CD4-positive, alpha-beta T cell (primary cell): ENCODE measurements around the gene ERC2. TPM values are rescaled to one million over a fixed set of nuclear protein-coding genes. Genes with fewer than 3 reads are reported as not detected.

Source experiments
- ATAC-seq: fragments of 200-7000 bp; cut with Tn5 transposase; one replicate; pipeline ENCODE4 v1.10.0; 2022; ENCODE audit warnings: mild to moderate bottlenecking; ENCODE audit not compliant: poor library complexity
- CTCF ChIA-PET: fragments of 350-600 bp; sonication (Branson Sonifier 250); formaldehyde crosslinking; loops from one replicate; lab custom pipeline; 2021; ENCODE audit warnings: antibody characterized with exemption, inconsistent platforms; lab: Charles Lee
- POLR2A ChIA-PET: fragments of 350-600 bp; sonication (Branson Sonifier 250); formaldehyde crosslinking; loops from one replicate; lab custom pipeline; 2021; ENCODE audit warnings: antibody characterized with exemption, inconsistent platforms; lab: Charles Lee
- DNase-seq, 14 experiments: peaks; one replicate each; pipeline ENCODE4 v3.0.0-alpha.2; 2013 to 2020; ENCODE audit warnings: mixed read lengths in 2 of 14
- H3K27ac ChIP-seq, 2 donors: one replicate each; pipeline versions ENCODE4 v1.5.1 to v1.7.0; 2013; ENCODE audit warnings: low read length in 2 of 2, low read depth in 1 of 2, mild to moderate bottlenecking in 1 of 2
- H3K27me3 ChIP-seq, 2 experiments: 1 replicate in 1 of 2; 2 replicates in 1 of 2; pipeline versions ENCODE4 v1.6.1 to v1.7.0; 2013; ENCODE audit warnings: low read length in 2 of 2, control low read depth in 1 of 2, mild to moderate bottlenecking in 1 of 2, moderate library complexity in 1 of 2; ENCODE audit not compliant: insufficient read depth in 2 of 2, control insufficient read depth in 1 of 2
- H3K36me3 ChIP-seq: one replicate; pipeline ENCODE4 v1.6.1; 2013; ENCODE audit warnings: low read length, control low read depth; ENCODE audit not compliant: insufficient read depth
- H3K4me1 ChIP-seq: one replicate; pipeline ENCODE4 v1.6.1; 2013; ENCODE audit warnings: low read length, control low read depth; ENCODE audit not compliant: insufficient read depth
- H3K4me3 ChIP-seq: one replicate; pipeline ENCODE4 v1.5.1; 2013; ENCODE audit warnings: mild to moderate bottlenecking, low read length, moderate library complexity
- H3K9me3 ChIP-seq, 2 experiments: 1 replicate in 1 of 2; 2 replicates in 1 of 2; pipeline versions ENCODE4 v1.6.1 to v1.7.0; 2013; ENCODE audit warnings: low read length in 2 of 2, mild to moderate bottlenecking in 2 of 2, control low read depth in 1 of 2, moderate library complexity in 1 of 2; ENCODE audit not compliant: control insufficient read depth in 1 of 2, insufficient read depth in 1 of 2
- H3K27ac Mint-ChIP-seq: one replicate; pipeline ENCODE4 v1.8.0; 2020; ENCODE audit warnings: mixed read lengths
- H3K27me3 Mint-ChIP-seq: one replicate; pipeline ENCODE4 v1.8.0; 2021; ENCODE audit warnings: mixed read lengths
- H3K36me3 Mint-ChIP-seq: one replicate; pipeline ENCODE4 v1.8.0; 2021; ENCODE audit warnings: low read depth, mixed read lengths
- H3K4me1 Mint-ChIP-seq: one replicate; pipeline ENCODE4 v1.8.0; 2021; ENCODE audit warnings: low read depth, mixed read lengths
- H3K4me3 Mint-ChIP-seq: one replicate; pipeline ENCODE4 v1.8.0; 2020; ENCODE audit warnings: mild to moderate bottlenecking, mixed read lengths
- H3K9me3 Mint-ChIP-seq: one replicate; pipeline ENCODE4 v1.8.0; 2020; ENCODE audit warnings: mixed read lengths
- CTCF ChIP-seq: fragments of 200-600 bp; IDR thresholded peaks from one replicate; pipeline ENCODE4 v1.8.0; 2022; ENCODE audit warnings: antibody characterized with exemption, mild to moderate bottlenecking
- intact Hi-C, 2 experiments: fragments of 100-400 bp; cut with DNase I in 1 of 2; cut with micrococcal nuclease in 1 of 2; formaldehyde crosslinking; loops; one replicate each; pipeline versions ENCODE4 v1.15.1 to v1.9.0; 2023 to 2025; cut with DNase I, micrococcal nuclease
- total RNA-seq, 174 experiments: library from RNA in 2 of 174; stranded (reverse) in 2 of 174; gene quantifications; one replicate each; pipeline ENCODE4 v1.2.3 and lab custom pipeline; 2021 to 2026

ERC2 gene
- total RNA-seq, 2 experiments from 2014 or later, result not detected

- POLR2A ChIA-PET, result no interaction called here
- Histone ChIP-seq H3K4me3 (no peak overlapping the region), H3K4me1 (no peaks in the 10 kb centered on the region), H3K27ac (no peak overlapping the region), H3K36me3 (no peaks in the 10 kb centered on the region), H3K27me3 (no peaks in the 10 kb centered on the region), H3K9me3 (peaks cover 0 to 6% of the 10 kb centered on the region in 2 experiments)
- Mint-ChIP-seq H3K9me3 (no peaks in the 10 kb centered on the region), H3K27me3 (no peaks in the 10 kb centered on the region), H3K27ac (no peak overlapping the region), H3K4me1 (no peaks in the 10 kb centered on the region), H3K36me3 (no peaks in the 10 kb centered on the region), H3K4me3 (no peak overlapping the region)
- intact Hi-C loops, result no loop called here
- no peak for DNase-seq
- CTCF ChIA-PET, result no interaction called here
- no peak for TF ChIP-seq CTCF
- no peak for ATAC-seq
Measured at GRCh38 chr3:55537129-55537528, 931.1 kb downstream of the ERC2 start.

- no peak for ATAC-seq
- Histone ChIP-seq H3K36me3 (no peaks in the 10 kb centered on the region), H3K27me3 (no peaks in the 10 kb centered on the region), H3K4me3 (no peak overlapping the region), H3K4me1 (no peaks in the 10 kb centered on the region), H3K27ac (no peak overlapping the region), H3K9me3 (peaks cover 0 to 6% of the 10 kb centered on the region in 2 experiments)
- no peak overlapping the region for H3K27ac Mint-ChIP-seq
- no peaks in the 10 kb centered on the region for H3K9me3 Mint-ChIP-seq
- H3K36me3 Mint-ChIP-seq, result no peaks in the 10 kb centered on the region
- H3K4me1 Mint-ChIP-seq, result no peaks in the 10 kb centered on the region
- ChIA-PET POLR2A (no interaction called here), CTCF (no interaction called here)
- no peak for DNase-seq
- no peak for TF ChIP-seq CTCF
- intact Hi-C loops, result no loop called here
- no peak overlapping the region for H3K4me3 Mint-ChIP-seq
- no peaks in the 10 kb centered on the region for H3K27me3 Mint-ChIP-seq
Measured at GRCh38 chr3:55534876-55535275, 933.4 kb downstream of the ERC2 start.

GRCh38 chr3:55532806-55533205, 935.5 kb downstream of the ERC2 start:
- Histone ChIP-seq H3K4me3 (no peak overlapping the region), H3K4me1 (no peaks in the 10 kb centered on the region), H3K36me3 (no peaks in the 10 kb centered on the region), H3K27me3 (no peaks in the 10 kb centered on the region), H3K27ac (no peak overlapping the region), H3K9me3 (peaks cover 0 to 6% of the 10 kb centered on the region in 2 experiments)
- no peak for DNase-seq
- no peaks in the 10 kb centered on the region for H3K4me1 Mint-ChIP-seq
- CTCF ChIA-PET, result no interaction called here
- ATAC-seq, result no peak
- H3K36me3 Mint-ChIP-seq, result no peaks in the 10 kb centered on the region
- no peaks in the 10 kb centered on the region for H3K27me3 Mint-ChIP-seq
- no peak for TF ChIP-seq CTCF
- POLR2A ChIA-PET, result no interaction called here
- H3K9me3 Mint-ChIP-seq, result no peaks in the 10 kb centered on the region
- intact Hi-C loops, result no loop called here
- H3K4me3 Mint-ChIP-seq, result no peak overlapping the region
- no peak overlapping the region for H3K27ac Mint-ChIP-seq
